A549 (cell line): Measurements from ENCODE around the gene IL18RAP.

Experiments used
- CBX2 ChIP-seq: fragments of 200-600 bp; sonication (generic); IDR thresholded peaks from 2 replicates; pipeline ENCODE4 v1.6.1; 2016; ENCODE audit warnings: low read depth, mild to moderate bottlenecking, borderline replicate concordance
- CEBPB ChIP-seq, 2 experiments: fragments of >200 bp in 1 of 2; sonication (Bioruptor Twin) in 1 of 2; formaldehyde crosslinking in 1 of 2; IDR thresholded peaks; 2 replicates each; pipeline ENCODE4 v1.6.1; 2012 to 2016
- CTCF ChIP-seq: fragments of >200 bp; sonication (Bioruptor Twin); formaldehyde crosslinking; IDR thresholded peaks from 3 replicates; pipeline ENCODE4 v1.5.1; 2016
- EP300 ChIP-seq, 2 experiments: fragments of >200 bp; sonication (Bioruptor Twin); formaldehyde crosslinking; IDR thresholded peaks; 2 replicates in 1 of 2; 3 replicates in 1 of 2; pipeline ENCODE4 v1.6.1; 2016 to 2017
- HOXA7 ChIP-seq: fragments of 250-450 bp; sonication (Bioruptor Pico); IDR thresholded peaks from 2 replicates; pipeline ENCODE4 v1.5.0; 2020; ENCODE audit warnings: mild to moderate bottlenecking, moderate library complexity
- JUNB ChIP-seq: fragments of >200 bp; sonication (Bioruptor Twin); formaldehyde crosslinking; IDR thresholded peaks from 2 replicates; pipeline ENCODE4 v1.6.1; 2016
- NFE2L2 ChIP-seq: fragments of 150-350 bp; conservative IDR thresholded peaks from 2 replicates; pipeline ENCODE4 v1.6.1; 2014; ENCODE audit warnings: low read length
- POLR2A ChIP-seq: IDR thresholded peaks from 2 replicates; pipeline ENCODE4 v1.6.1; 2012; ENCODE audit warnings: mild to moderate bottlenecking, low read length
- SREBF2 ChIP-seq: fragments of 450-650 bp; IDR thresholded peaks from 2 replicates; pipeline ENCODE4 v1.6.1; 2014; ENCODE audit warnings: mild to moderate bottlenecking, moderate library complexity

GRCh38 chr2:102485147-102485785 lies 62.3 kb downstream of the IL18RAP start:
- TF ChIP-seq JUNB (no peak), CTCF (no peak), CBX2 (no peak), EP300 (IDR thresholded peaks at IDR 0.05) (no peak), SREBF2 (no peak), POLR2A (no peak), NFE2L2 (no peak), CEBPB (IDR thresholded peaks at IDR 0.05) (no peak), HOXA7 (CRISPR knock-in tag) (no peak)
